ENCODE results near the gene BFSP1. TPM values are rescaled to one million over a fixed set of nuclear protein-coding genes. Genes with fewer than 3 reads are reported as not detected.
A peak's percentile ranks its signal among the peaks of the same experiment; 100 is the strongest.

BFSP1 gene
- total and polyA plus RNA-seq, 2 of the 8 experiments (the other 6 are each of a cell fraction or from before 2014, with no cell fraction given): 1.5 to 2.5 TPM

- Histone ChIP-seq H3K9me3 (ENCODE audit: insufficient read depth in 2 of 2, low read depth in 1 of 2, low read length in 1 of 2) (no peaks in the 10 kb centered on the region), H3K79me1 (ENCODE audit: low read depth, low read length) (no peaks in the 10 kb centered on the region), H3K27ac (ENCODE audit: low read depth, low read length) (peak overlapping the region; percentile 25; the same call in 1 of the 2 replicates), H2BK15ac (ENCODE audit: low read length) (no peak overlapping the region), H3K4ac (replicated peaks; ENCODE audit: insufficient read length, low read depth, low read length) (no peak overlapping the region), H3K4me2 (ENCODE audit: insufficient read depth in 1 of 2, low read depth in 2 of 2, low read length in 2 of 2) (peak overlapping the region in 1 of 2 experiments; percentile 29; a peak in 1 of 4 replicates), H3K79me2 (ENCODE audit: control insufficient read depth in 1 of 2, insufficient read depth in 2 of 2, low read length in 2 of 2) (no peaks in the 10 kb centered on the region), H3K4me1 (replicated peaks in 1 of 4; ENCODE audit: control insufficient read depth in 3 of 4, insufficient read depth in 4 of 4, low read length in 3 of 4) (peaks cover 6 to 10% (median 8%) of the 10 kb centered on the region in 4 experiments; a peak in 5 of 7 replicates), H2AFZ (ENCODE audit: low read length) (peak overlapping the region; percentile 22; the same call in 1 of the 2 replicates), H3K9ac (replicated peaks in 1 of 4; ENCODE audit: extremely low read depth in 1 of 4, low read depth in 3 of 4, low read length in 3 of 4) (no peak overlapping the region; a peak in 1 of 7 replicates), H3K18ac (ENCODE audit: extremely low read depth, low read length) (peak overlapping the region; percentile 61; the same call in 1 of the 2 replicates), H4K91ac (replicated peaks; ENCODE audit: insufficient read length, low read length) (no peak overlapping the region), H2BK12ac (ENCODE audit: low read depth, low read length) (peak overlapping the region; percentile 45; the same call in 1 of the 2 replicates), H4K20me1 (replicated peaks in 1 of 2; ENCODE audit: control insufficient read depth in 1 of 2, insufficient read depth in 2 of 2, low read length in 2 of 2) (no peaks in the 10 kb centered on the region), H3K27me3 (replicated peaks in 1 of 4; ENCODE audit: control insufficient read depth in 3 of 4, extremely low read depth in 1 of 4, insufficient read depth in 3 of 4, low read length in 3 of 4) (no peaks in the 10 kb centered on the region), H2BK20ac (ENCODE audit: low read length) (0 out of 2 replicates have a peak overlapping the region, but pooled peaks have one; percentile 15), H3K4me3 (ENCODE audit: extremely low read depth in 1 of 4, insufficient read depth in 2 of 4, low read depth in 3 of 4, low read length in 4 of 4) (no peak overlapping the region), H2AK5ac (ENCODE audit: low read depth, low read length) (no peak overlapping the region), H3K23me2 (ENCODE audit: low read depth, low read length) (no peaks in the 10 kb centered on the region), H2BK120ac (replicated peaks; ENCODE audit: low read depth, low read length) (no peak overlapping the region), H3K23ac (ENCODE audit: insufficient read length) (no peak overlapping the region), H4K5ac (ENCODE audit: insufficient read length, low read depth, low read length) (no peak overlapping the region), H3K56ac (replicated peaks; ENCODE audit: insufficient read length, low read depth, low read length) (no peak overlapping the region), H2BK5ac (ENCODE audit: low read depth, low read length) (peak overlapping the region; percentile 4; the same call in 1 of the 2 replicates), H3K36me3 (ENCODE audit: control insufficient read depth in 2 of 4, insufficient read depth in 4 of 4, low read length in 3 of 4) (no peaks in the 10 kb centered on the region), H4K8ac (ENCODE audit: extremely low read depth, insufficient read depth, low read length) (no peak overlapping the region), H3K14ac (ENCODE audit: insufficient read length) (no peak overlapping the region)
- ChIA-PET POLR2A (ENCODE audit: partially characterized antibody) (interaction anchor here (0.6 to 3.2 kb wide), 9 partner anchors 11 to 47 kb away, joined by 3 to 26 read pairs (median 5); partner anchors contain the start of gene DSTN), CTCF (ENCODE audit: partially characterized antibody) (interaction anchor here (1.1 to 3.5 kb wide), 5 partner anchors 13 to 736 kb away, joined by 3 to 26 read pairs (median 9); partner anchors contain the start of gene DSTN)
- DNase-seq (ENCODE audit: low read depth in 1 of 2, low spot score in 2 of 2) (no peak), FAIRE-seq (no peak)
- 71% methylated on average over 3 of the region's 3 CpGs; no CpG with 5 or more reads in 1 of the 2 experiments for WGBS, 2 experiments (ENCODE audit: extremely low coverage in 1 of 2, insufficient coverage in 1 of 2, insufficient read length in 1 of 2, insufficient replicate concordance in 2 of 2, low coverage in 1 of 2, low lambda C conversion rate in 2 of 2, missing lambda C conversion rate in 1 of 2)
- TF ChIP-seq TAF1 (IDR thresholded peaks at IDR 0.05; ENCODE audit: low read depth, low read length) (no peak), TCF12 (IDR thresholded peaks at IDR 0.05; ENCODE audit: low read depth, low read length) (no peak), SP1 (IDR thresholded peaks at IDR 0.05; ENCODE audit: low read depth, low read length) (no peak), FOSL1 (IDR thresholded peaks at IDR 0.05; ENCODE audit: insufficient read depth, low read depth, low read length) (no peak), BACH1 (IDR thresholded peaks at IDR 0.05; ENCODE audit: low read length) (no peak), SP2 (IDR thresholded peaks at IDR 0.05; ENCODE audit: low read length) (no peak), TEAD4 (IDR thresholded peaks at IDR 0.05; ENCODE audit: low read depth, low read length) (no peak), NANOG (IDR thresholded peaks at IDR 0.05; ENCODE audit: insufficient read depth, low read depth, low read length, poor library complexity, severe bottlenecking) (no peak), CEBPB (IDR thresholded peaks at IDR 0.05; ENCODE audit: low read depth, low read length) (no peak), JUN (IDR thresholded peaks at IDR 0.05; ENCODE audit: low read depth, low read length) (no peak), KDM4A (IDR thresholded peaks at IDR 0.05; ENCODE audit: low read depth, low read length, severe bottlenecking) (no peak), CREB1 (IDR thresholded peaks at IDR 0.05) (no peak), POU5F1 (IDR thresholded peaks at IDR 0.05; ENCODE audit: low read depth, low read length) (no peak)
- TF ChIP-seq, protein P1, sequence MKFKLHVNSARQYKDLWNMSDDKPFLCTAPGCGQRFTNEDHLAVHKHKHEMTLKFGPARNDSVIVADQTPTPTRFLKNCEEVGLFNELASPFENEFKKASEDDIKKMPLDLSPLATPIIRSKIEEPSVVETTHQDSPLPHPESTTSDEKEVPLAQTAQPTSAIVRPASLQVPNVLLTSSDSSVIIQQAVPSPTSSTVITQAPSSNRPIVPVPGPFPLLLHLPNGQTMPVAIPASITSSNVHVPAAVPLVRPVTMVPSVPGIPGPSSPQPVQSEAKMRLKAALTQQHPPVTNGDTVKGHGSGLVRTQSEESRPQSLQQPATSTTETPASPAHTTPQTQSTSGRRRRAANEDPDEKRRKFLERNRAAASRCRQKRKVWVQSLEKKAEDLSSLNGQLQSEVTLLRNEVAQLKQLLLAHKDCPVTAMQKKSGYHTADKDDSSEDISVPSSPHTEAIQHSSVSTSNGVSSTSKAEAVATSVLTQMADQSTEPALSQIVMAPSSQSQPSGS (IDR thresholded peaks at IDR 0.05; ENCODE audit: low read length): no peak
Measured at GRCh38 chr20:17557675-17558006, 26.5 kb upstream of the BFSP1 start.
